Caco-2 (cell line): ENCODE results near the gene INPP5D. TPM values are rescaled to one million over a fixed set of nuclear protein-coding genes. Genes with fewer than 3 reads are reported as not detected.

ENCODE experiments used
- BruUV-seq: library from RNA; stranded (reverse); fragments of 400-500 nt; replicated peaks from 2 replicates; lab custom pipeline; 2021; lab: Mats Ljungman, UMichigan
- CTCF ChIA-PET: fragments of 300-600 bp; sonication (Branson Sonifier 250); formaldehyde crosslinking; loops from one replicate; lab custom pipeline; 2022; ENCODE audit warnings: antibody characterized with exemption; lab: Charles Lee
- POLR2A ChIA-PET: fragments of 300-600 bp; sonication (Branson Sonifier 250); formaldehyde crosslinking; loops from one replicate; lab custom pipeline; 2022; ENCODE audit warnings: antibody characterized with exemption; lab: Charles Lee
- DNase-seq, 2 experiments: peaks; one replicate each; pipeline versions ENCODE4 v3.0.0 to v3.0.0-alpha.2; 2020 to 2022
- H3K27me3 ChIP-seq: replicated peaks from 2 replicates; pipeline ENCODE4 v1.6.0; 2011; ENCODE audit warnings: low read length; ENCODE audit not compliant: control insufficient read depth, insufficient read depth
- H3K36me3 ChIP-seq: 2 replicates; pipeline ENCODE4 v1.5.1; 2011; ENCODE audit warnings: low read length; ENCODE audit not compliant: control insufficient read depth, insufficient read depth
- H3K4me1 ChIP-seq: fragments of 250-450 bp; sonication (Bioruptor Pico); 2 replicates; pipeline ENCODE4 v1.5.1; 2020; ENCODE audit warnings: mild to moderate bottlenecking
- H3K4me3 ChIP-seq: 2 replicates; pipeline ENCODE4 v1.5.1; 2011; ENCODE audit warnings: low read depth, mild to moderate bottlenecking, control low read depth, low read length
- H3K9me3 ChIP-seq: fragments of 250-450 bp; sonication (Bioruptor Pico); 2 replicates; pipeline ENCODE4 v1.5.1; 2020; ENCODE audit warnings: mild to moderate bottlenecking, moderate library complexity
- H3K27ac Mint-ChIP-seq: one replicate; pipeline ENCODE4 v1.8.0; 2022; ENCODE audit warnings: mixed read lengths; ENCODE audit not compliant: unreplicated experiment
- H3K27me3 Mint-ChIP-seq: one replicate; pipeline ENCODE4 v1.8.0; 2022; ENCODE audit warnings: mixed read lengths; ENCODE audit not compliant: insufficient read depth, unreplicated experiment
- H3K36me3 Mint-ChIP-seq: one replicate; pipeline ENCODE4 v1.8.0; 2022; ENCODE audit warnings: mild to moderate bottlenecking, mixed read lengths; ENCODE audit not compliant: insufficient read depth, unreplicated experiment
- H3K4me1 Mint-ChIP-seq: one replicate; pipeline ENCODE4 v1.8.0; 2022; ENCODE audit warnings: low read depth, mixed read lengths; ENCODE audit not compliant: unreplicated experiment
- H3K4me3 Mint-ChIP-seq: one replicate; pipeline ENCODE4 v1.8.0; 2022; ENCODE audit warnings: mild to moderate bottlenecking, moderate library complexity, mixed read lengths; ENCODE audit not compliant: unreplicated experiment
- H3K9me3 Mint-ChIP-seq: one replicate; pipeline ENCODE4 v1.8.0; 2022; ENCODE audit warnings: mixed read lengths; ENCODE audit not compliant: unreplicated experiment
- CTCF ChIP-seq, 2 experiments: fragments of 200-600 bp in 1 of 2; IDR thresholded peaks; 1 replicate in 1 of 2; 2 replicates in 1 of 2; pipeline versions ENCODE4 v1.5.1 to v1.8.0; 2011 to 2022; ENCODE audit warnings: antibody characterized with exemption in 1 of 2, control low read depth in 1 of 2, inconsistent platforms in 1 of 2, low read depth in 1 of 2, low read length in 1 of 2, mild to moderate bottlenecking in 1 of 2, moderate library complexity in 1 of 2; ENCODE audit not compliant: insufficient read depth in 1 of 2, severe bottlenecking in 1 of 2, unreplicated experiment in 1 of 2
- intact Hi-C: fragments of 100-400 bp; cut with micrococcal nuclease; formaldehyde crosslinking; loops from one replicate; pipeline ENCODE4 v1.10.0; 2022; ENCODE audit not compliant: unreplicated experiment
- total RNA-seq: library from RNA; stranded (reverse); gene quantifications from 2 replicates; pipeline ENCODE4 v1.2.3, GENCODE V29; 2022

INPP5D gene
- total RNA-seq, 1 experiment from 2014 or later = not detected

GRCh38 chr2:233125455-233126065 lies 65.4 kb downstream of the INPP5D start:
- intact Hi-C loops = no loop called here
- BruUV-seq = no TSS peak
- no peak for DNase-seq
- Histone ChIP-seq H3K4me3 (no peak overlapping the region), H3K9me3 (no peaks in the 10 kb centered on the region), H3K36me3 (no peaks in the 10 kb centered on the region), H3K4me1 (peaks cover 5% of the 10 kb centered on the region; the same call in 1 of the 2 replicates), H3K27me3 (no peaks in the 10 kb centered on the region)
- no peak for TF ChIP-seq CTCF (IDR thresholded peaks at IDR 0.05; ENCODE audit: insufficient read depth in 1 of 2, low read depth in 1 of 2, low read length in 1 of 2, severe bottlenecking in 1 of 2, unreplicated experiment in 1 of 2)
- no peak overlapping the region for H3K4me3 Mint-ChIP-seq
- CTCF ChIA-PET = no interaction called here
- no peaks in the 10 kb centered on the region for H3K27me3 Mint-ChIP-seq
- H3K27ac Mint-ChIP-seq = no peak overlapping the region
- POLR2A ChIA-PET = no interaction called here
- H3K4me1 Mint-ChIP-seq = no peaks in the 10 kb centered on the region
- no peaks in the 10 kb centered on the region for H3K36me3 Mint-ChIP-seq
- no peaks in the 10 kb centered on the region for H3K9me3 Mint-ChIP-seq

- no peak for TF ChIP-seq CTCF (IDR thresholded peaks at IDR 0.05; ENCODE audit: insufficient read depth in 1 of 2, low read depth in 1 of 2, low read length in 1 of 2, severe bottlenecking in 1 of 2, unreplicated experiment in 1 of 2)
- H3K27ac Mint-ChIP-seq = no peak overlapping the region
- H3K36me3 ChIP-seq = no peaks in the 10 kb centered on the region
- no peaks in the 10 kb centered on the region for H3K9me3 Mint-ChIP-seq
- intact Hi-C loops = no loop called here
- no peaks in the 10 kb centered on the region for H3K36me3 Mint-ChIP-seq
- no peaks in the 10 kb centered on the region for H3K9me3 ChIP-seq
- H3K4me1 Mint-ChIP-seq = no peaks in the 10 kb centered on the region
- peak in 1 of 2 experiments; percentile 22 for DNase-seq
- ChIA-PET CTCF (no interaction called here), POLR2A (no interaction called here)
- peaks cover 2% of the 10 kb centered on the region for H3K27me3 Mint-ChIP-seq
- H3K4me1 ChIP-seq = peaks cover 5% of the 10 kb centered on the region
- no TSS peak for BruUV-seq
- no peak overlapping the region for H3K4me3 ChIP-seq
- H3K4me3 Mint-ChIP-seq = no peak overlapping the region
- no peaks in the 10 kb centered on the region for H3K27me3 ChIP-seq
Measured at GRCh38 chr2:233129351-233129978, 69.3 kb downstream of the INPP5D start.

- intact Hi-C loops = no loop called here
- ChIA-PET CTCF (no interaction called here), POLR2A (no interaction called here)
- Histone ChIP-seq H3K27me3 (no peaks in the 10 kb centered on the region), H3K4me3 (no peak overlapping the region), H3K4me1 (peaks cover 5% of the 10 kb centered on the region), H3K36me3 (no peaks in the 10 kb centered on the region), H3K9me3 (no peaks in the 10 kb centered on the region)
- H3K4me3 Mint-ChIP-seq = no peak overlapping the region
- no peaks in the 10 kb centered on the region for H3K36me3 Mint-ChIP-seq
- H3K4me1 Mint-ChIP-seq = no peaks in the 10 kb centered on the region
- H3K9me3 Mint-ChIP-seq = no peaks in the 10 kb centered on the region
- H3K27me3 Mint-ChIP-seq = peaks cover 5% of the 10 kb centered on the region
- BruUV-seq = no TSS peak
- DNase-seq = no peak
- TF ChIP-seq CTCF (IDR thresholded peaks at IDR 0.05; ENCODE audit: insufficient read depth in 1 of 2, low read depth in 1 of 2, low read length in 1 of 2, severe bottlenecking in 1 of 2, unreplicated experiment in 1 of 2) = no peak
- no peak overlapping the region for H3K27ac Mint-ChIP-seq
Measured at GRCh38 chr2:233130024-233130423, 69.9 kb downstream of the INPP5D start.
